Renal cortex interstitium (tissue), 11 donors: ENCODE results near the gene CAMK2D. TPM values are rescaled to one million over a fixed set of nuclear protein-coding genes. Genes with fewer than 3 reads are reported as not detected.
"Not testable (repeated sequence)": the region's sequence is repeated elsewhere in the genome, so short reads cannot be mapped to it uniquely, and the experiment has no call there.

Source experiments
- DNase-seq, 11 donors: peaks; one replicate each; pipeline ENCODE4 v3.0.0-alpha.2; 2013; ENCODE audit warnings: low read depth in 9 of 11, low spot score in 4 of 11; ENCODE audit errors: extremely low read depth in 1 of 11
- polyA plus RNA-seq, 3 donors: library from polyadenylated mRNA; unstranded; fragments of 120-200 nt; gene quantifications; one replicate each; pipeline ENCODE4 v1.2.1, GENCODE V29; 2013; ENCODE audit not compliant: insufficient read length in 3 of 3

Gene CAMK2D
- polyA plus RNA-seq, 3 donors = 74.9 to 87.6 (median 78.2) TPM

DNA sequence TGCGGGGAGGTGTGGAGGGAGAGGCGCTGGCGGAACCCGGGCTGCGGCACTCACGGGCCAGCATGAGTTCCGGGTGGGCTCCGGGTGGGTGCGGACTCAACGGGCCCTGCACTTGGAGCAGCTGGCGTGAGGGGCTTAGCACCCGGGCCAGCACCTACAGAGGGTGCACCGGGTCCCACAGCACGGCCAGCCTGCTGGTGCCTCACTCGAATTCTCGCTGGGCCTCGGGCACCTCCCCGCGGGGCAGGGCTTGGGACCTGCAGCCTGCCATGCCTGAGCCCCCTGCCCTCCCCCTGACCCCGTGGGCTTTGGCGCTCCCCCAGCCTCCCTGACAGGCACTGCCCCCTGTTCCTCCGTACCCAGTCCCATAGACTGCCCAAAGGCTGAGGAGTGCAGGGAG is 10.8 kb upstream of the CAMK2D start:
- DNase-seq = no peak

DNA sequence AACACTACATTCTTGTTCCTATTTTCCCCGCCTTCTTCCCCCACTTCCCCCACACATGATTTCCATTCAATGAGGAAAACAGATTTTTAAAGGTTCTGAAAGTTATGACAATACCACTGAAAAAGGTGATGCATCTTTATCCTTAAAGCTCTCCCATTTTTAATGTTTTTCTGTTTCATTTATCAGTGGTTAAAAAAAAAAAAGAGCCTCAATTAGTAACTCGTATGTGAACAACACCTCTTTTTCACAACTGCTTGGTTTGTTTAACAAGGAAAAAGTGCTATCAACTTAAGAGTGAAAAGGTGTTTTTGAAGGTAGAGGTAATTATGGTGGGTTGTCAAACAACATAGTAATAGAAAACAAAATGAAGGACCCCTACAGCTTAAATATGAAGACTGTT is 8.2 kb upstream of the CAMK2D start:
- no peak for DNase-seq

DNA sequence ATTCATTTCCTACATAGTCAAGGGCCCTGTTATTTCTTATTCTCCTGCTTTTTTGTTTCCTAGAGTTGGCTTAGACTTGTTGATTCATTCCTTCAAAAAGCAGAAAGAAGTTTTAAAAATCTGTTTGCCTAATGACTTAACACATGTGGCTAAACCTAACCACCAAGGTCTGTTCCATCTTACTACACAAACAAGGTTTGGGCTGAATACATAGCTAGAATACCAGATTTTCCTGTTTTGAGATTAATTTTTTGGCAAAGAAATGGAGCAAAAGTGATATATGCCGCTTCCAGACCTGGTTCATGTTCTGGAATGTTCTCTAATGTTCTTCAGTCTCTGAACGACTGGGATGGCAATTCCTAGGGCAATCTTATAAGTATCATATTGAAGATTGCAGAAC is 7.4 kb upstream of the CAMK2D start:
- no peak for DNase-seq

DNA sequence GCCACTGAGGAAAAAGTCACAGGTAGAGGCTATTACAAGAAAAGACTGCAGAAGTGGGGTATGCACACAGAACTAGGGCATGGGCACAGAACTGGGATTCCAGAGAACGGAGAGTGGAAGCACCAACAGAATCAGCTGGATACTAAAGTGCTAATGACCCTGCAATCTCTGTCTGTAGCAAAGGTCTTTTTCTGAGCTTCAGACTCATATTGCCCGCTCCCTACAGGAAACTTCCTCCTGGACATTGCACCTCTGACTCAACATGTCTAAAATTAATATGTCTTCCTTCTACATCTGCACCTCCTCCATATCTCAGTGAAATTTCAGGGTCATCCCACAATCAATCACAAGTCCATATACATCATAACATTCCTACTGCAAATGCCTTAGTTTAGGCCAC is 5.3 kb upstream of the CAMK2D start:
- DNase-seq = no peak

DNA sequence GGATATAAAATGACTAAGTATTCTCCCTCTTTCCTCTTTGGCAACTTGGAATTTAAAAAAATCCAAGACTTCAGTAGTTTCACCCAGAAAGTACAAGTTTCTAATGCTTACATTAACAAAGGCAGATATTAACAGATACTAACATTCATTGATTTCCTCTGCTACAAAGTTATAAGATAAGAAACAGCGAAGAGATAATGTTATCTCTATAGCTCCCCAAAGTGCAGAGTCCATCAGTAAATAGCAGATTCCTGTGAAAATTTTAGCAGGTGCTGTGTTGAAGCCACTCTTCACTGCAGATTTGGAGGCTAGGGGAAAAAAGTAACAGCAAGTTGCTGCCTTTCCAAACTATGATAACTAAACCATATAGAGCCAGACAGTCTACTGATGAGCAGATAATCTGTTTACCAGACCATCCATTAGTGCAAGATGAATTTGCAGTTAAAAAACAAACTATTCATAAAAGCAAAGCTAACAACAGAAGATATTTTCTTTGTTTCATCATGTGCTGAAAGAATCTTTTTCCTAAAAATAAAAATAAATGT is 3.3 kb upstream of the CAMK2D start:
- DNase-seq = no peak

DNA sequence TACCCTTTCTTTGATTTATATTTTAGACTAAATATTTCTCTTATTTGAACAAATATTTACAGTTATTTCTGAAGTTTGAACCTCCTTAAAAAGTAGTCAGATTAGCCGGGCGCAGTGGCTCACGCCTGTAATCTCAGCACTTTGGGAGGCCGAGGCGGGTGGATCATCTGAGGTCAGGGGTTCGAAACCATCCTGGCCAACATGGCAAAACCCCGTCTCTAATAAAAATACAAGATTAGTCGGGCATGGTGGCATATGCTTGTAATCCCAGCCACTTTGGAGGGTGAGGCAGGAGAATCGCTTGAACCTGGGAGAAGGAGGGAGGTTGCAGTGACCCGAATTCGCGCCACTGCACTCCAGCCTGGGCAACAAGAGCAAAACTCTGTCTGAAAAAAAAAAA is 2.4 kb upstream of the CAMK2D start:
- not testable (repeated sequence) for DNase-seq

DNA sequence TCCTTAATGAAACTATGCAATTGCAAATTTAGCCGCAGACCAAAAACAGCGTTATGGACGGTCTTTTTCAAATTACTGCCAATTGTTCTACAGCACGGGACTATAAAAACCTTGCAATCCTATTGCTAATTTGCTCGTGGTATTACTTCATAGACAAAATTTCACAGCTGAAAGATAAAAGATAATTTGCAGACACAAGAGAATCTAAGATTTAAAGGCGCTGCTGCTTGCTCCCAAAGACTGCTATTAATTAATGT is 1.4 kb upstream of the CAMK2D start:
- DNase-seq = no peak

DNA sequence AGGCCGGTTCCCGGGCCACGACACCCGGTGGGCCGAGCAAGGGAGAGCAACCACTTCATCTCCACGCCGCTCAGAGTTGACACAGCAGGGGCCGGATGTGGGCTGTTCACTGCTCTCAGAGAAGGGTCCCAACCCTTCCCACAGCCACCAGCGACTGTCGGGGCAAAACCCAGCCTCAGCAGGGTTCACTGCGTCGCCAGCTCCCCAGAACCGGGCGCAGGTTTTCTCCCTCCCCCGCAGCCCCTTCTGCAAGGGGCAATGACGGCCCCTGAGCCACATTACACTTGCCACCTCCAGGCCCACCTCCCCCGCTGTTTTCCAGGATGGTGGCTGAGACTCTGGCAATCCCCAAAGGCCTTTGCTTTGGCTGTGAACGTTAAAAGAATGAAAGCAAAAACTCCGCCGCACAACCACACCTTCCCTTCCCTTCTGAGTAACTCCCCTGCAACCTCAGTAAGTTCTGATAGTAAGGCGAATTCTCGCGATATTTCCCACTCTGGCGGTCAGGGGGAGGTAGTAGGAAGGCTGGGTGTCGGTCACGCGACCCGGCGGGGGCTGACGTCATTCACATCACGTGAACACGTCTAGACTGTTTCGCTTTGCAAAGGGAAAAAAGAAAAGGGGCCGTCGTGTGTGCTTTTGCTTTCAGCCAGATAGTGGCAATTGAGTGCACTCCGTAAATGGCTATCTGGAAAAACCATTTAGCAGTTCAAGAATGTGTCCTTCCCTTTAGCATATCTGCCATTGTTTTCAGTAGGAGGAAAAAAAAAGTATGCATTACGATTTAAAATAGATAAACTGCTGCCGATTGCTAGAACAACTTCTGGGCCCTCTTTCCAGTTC is 869 bp upstream of the CAMK2D start:
- peak; percentile 99 to 100 (median 99) for DNase-seq

DNA sequence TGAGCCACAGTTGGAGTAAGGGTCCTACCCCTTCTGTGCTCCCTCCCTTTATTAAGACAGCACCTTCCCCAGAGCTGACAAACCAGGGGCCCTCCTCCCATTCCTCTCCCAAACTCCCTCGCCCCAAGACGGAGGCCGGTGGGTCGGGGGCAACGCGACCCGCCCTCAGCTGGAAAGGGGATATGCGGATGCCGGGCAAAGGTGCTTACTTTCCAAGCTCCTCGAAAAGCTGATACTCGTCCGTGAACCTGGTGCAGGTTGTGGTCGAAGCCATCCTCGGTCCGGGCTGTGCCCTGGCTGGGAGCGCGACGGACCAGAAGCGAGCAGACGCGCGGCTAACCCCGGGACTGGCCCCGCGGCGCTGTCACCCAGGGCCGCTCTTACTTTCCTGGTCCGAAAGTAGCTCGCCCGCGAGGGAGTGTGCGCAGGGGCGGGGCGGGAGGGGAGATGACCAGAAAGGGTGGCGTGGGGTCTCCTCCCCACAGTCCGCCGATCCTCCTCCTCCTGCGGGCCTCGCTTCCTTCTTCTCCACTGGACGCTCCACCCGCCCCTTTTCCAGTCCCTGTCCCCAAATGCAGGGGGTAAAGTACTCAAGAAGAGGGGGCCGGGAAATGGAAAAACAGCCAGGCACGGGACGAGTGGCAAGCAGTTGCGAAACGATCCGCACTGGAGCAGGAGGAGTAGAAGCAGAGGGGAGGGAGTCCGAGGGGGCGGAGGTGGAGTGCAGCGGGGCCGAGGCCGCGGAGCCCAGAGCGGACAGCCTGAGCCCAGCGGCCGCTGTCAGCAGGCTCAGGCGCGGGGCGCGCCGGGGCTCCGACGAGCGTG is 531 bp downstream of the CAMK2D start:
- DNase-seq = peak in 9 of 11 donors; percentile 40 to 65 (median 58)

DNA sequence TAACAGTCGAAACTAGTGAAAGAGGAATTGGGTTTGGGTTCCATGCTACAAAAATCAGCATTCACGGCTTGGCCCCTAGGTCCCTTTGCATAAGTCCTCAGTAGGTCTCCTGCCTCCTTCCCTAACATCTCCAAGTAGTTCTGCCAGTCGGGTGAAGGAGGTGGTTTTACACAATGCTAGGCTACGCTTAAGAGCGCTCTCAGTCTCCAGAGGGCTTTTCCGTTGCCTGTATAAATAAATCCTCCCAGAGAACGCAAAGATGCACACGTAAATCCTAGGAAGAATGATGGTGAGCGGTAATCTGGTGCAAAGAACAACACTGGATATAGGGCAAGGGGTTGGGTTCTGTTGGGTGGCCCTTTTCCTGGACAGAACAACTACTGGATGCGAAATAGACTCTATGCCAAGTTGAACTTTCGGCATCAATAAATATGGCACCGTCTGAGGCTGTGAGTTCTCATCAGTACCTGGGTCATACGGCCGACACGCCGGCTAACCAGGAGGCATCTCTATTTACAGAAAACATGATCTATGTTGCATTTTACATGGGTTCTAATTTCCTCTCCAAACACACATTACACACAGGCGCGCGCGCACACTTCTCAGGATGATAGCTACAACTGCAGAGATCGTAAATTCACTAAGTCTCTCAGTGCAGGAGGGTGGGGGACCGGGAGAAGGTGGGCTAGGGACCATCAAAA is 1.3 kb downstream of the CAMK2D start:
- DNase-seq = peak in 9 of 11 donors; percentile 21 to 55 (median 38)

DNA sequence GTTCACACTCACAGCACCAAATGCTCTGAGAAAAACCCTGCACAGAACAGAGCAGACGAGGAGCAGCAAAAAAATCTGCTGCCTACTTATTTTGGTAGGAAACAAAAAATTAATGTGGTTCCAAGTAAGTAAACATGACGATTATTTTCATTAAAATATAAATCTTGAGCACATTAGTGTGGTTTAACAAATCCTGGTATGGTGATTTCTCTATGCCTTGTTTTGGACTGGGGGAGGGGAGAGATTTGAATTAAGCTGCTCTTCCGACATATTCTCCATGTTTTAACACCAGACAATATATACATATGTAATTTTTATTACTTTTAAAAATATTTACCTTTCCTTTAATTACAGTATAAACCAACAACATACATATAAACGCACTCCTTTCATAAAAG is 1.8 kb downstream of the CAMK2D start:
- peak in 1 of 11 donors; percentile 15 for DNase-seq

DNA sequence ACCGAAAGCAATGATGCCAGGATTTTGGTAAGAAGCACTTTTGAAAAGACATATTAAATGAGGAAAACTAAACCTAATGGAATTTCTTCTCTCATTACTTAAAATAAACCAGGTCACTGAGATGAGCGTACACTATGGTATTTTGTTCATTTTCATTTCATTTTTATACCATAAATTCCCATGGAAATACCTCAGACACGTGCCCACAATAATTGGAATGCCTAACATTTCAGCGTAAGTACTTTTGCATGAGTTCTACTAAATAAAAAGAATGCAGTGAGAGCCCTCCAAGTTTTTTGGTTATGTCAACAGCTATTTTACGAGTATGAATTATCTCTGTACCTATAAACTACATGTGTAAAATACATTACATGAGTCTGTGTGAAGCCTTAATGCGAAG is 3.2 kb downstream of the CAMK2D start:
- DNase-seq = no peak

DNA sequence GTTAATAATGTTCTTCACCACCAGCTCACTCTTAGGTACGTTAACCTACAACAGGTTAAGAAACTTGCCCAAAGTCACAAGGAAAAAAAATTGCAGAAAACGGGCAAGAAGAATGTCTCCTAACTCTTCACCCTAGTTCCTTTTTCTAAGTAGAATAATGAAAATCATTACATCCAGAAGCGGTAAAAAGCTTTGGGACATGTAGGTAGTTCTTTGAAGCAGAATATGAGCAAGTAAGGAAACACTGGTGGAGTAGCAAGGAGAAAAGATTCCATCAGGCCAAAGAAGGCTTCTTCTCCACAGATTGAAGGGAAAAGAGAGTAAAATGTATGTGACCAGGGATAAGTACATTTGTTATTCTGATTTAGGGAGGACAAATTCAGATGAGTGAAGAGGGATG is 4.1 kb downstream of the CAMK2D start:
- DNase-seq = no peak

DNA sequence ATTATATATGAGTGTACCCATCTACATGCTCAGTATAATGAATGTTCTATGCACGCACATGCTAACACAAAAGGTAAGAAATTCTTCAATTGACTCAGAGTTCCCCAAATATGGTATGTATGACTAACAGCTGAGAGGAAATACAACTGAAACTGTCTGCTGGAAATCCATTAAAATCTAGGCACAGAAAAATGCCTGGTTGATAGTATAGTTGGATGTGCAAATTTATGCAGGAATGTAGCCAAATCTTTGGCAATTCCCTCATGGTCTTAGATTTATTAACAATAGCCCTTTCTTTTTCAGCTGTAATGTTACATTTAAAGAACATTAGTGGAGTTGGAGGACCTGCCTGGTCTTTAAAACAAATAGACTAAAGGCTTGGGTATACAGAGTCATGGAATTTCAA is 5.5 kb downstream of the CAMK2D start:
- no peak for DNase-seq

DNA sequence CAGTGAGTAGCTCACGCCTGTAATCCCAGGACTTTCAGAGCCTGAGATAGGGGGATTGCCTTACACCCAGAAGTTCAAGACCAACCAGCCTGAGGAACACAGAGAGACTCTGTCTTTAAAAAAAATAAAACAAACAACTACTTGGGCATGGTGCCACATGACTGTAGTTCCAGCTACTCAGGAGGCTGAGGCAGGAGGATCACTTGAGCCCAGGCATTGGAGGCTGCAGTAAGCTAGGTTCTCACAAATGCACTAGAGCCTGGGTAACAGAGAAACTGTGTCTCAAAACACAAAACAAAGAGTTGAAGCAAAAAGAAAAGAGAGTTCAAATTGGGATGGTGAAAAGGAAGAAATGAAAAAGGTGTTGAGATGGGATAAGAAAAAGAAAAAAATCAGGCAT is 10.8 kb downstream of the CAMK2D start:
- DNase-seq = no peak

DNA sequence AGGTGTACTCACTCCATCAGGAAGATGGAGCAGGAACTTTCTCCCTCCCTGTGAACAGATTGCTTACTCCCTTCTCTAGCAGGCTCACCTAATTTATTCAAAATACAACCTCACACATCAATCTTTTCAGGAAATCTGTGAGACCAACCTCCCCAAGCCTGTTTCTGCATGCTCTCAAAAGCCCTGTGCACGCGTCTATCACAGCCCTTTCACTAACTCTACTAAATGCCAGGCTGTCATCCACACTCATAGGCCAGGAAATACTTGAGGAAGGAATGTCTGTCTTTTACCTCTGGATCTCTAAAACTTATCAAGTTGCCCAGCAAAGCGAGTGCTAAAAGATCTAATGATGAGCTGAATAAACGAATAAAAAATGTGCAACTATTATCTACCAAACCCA is 11.2 kb downstream of the CAMK2D start:
- no peak for DNase-seq

DNA sequence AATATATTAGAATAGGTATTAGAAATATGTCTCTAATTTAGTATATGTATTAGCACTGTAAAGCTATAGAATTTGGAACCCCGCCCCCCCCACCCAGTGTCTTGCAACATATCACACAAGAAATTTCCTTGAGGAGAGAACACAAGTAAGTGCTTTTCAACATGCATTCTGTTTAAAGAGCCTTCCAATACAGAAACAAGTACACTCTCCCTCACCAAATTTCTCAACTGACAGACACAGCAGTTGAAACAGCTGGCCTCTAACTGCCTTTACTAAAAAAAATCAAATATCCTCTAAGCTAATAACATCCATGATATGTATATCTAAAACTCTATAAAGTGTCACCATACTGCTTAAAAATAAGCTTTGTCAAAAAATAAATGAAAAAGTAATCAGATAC is 12.4 kb downstream of the CAMK2D start:
- no peak for DNase-seq

DNA sequence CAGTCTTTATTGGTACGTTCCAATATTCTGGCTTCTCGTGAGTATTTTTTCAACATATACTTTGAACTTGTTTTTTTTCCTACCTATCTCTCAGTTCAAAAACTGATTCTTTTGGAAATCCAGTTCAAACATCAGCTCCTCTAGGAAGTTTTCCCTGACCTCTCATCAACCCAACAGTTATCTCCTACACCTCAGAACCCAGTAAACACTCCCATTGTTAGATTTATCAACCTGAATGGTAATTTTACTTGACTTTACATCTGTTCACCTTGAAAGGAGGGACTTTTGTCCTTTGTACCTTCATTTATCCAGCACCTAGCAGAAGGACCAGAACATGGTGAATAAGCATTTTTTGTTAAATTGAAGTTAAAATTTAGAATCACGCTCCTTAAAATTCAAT is 13.6 kb downstream of the CAMK2D start:
- no peak for DNase-seq

DNA sequence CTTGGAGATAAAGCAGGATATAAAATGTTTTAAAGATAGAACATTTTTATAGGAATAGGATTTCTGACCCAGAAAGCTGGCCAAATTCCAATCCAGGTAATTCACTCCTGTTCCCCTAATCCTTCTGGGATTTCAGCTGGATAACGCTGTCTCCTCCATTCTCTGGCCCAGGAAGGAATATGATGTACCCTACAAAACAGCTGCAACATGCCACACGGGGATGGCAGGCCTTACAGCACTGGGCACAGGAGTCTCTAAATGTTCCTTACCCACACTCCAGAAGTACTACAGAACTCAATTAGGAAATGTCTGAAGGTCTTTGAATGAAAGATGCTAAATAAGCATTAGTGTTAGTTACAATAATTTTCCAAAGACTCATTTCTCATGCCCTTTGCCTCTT is 15.8 kb downstream of the CAMK2D start:
- no peak for DNase-seq
